Left ventricle myocardium superior (tissue), 1 donor: ENCODE measurements around the gene THAP9. TPM values are rescaled to one million over a fixed set of nuclear protein-coding genes. Genes with fewer than 3 reads are reported as not detected.
"Not testable (repeated sequence)": the region's sequence is repeated elsewhere in the genome, so short reads cannot be mapped to it uniquely, and the experiment has no call there.

Experiments
- ATAC-seq: fragments of 200-7000 bp; cut with Tn5 transposase; one replicate; pipeline ENCODE4 v1.9.1; 2020; ENCODE audit warnings: mild to moderate bottlenecking, moderate library complexity
- DNase-seq: peaks from one replicate; pipeline ENCODE4 v3.0.0-alpha.2; 2020
- intact Hi-C: fragments of 100-400 bp; cut with micrococcal nuclease; formaldehyde crosslinking; loops from one replicate; pipeline ENCODE4 v1.11.0; 2022
- long read RNA-seq: library from polyadenylated mRNA; unstranded; transcript quantifications from one replicate; pipeline ENCODE4 v2.0.0, GENCODE V29; 2021
- total RNA-seq: library from RNA; stranded (reverse); fragmentation: NEBNext Ultra II Directional; extraction: Animal tissue kit (Norgen Biotek cat#: 25700); gene quantifications from one replicate; pipeline ENCODE4 v1.2.1, GENCODE V29; 2021
- donor health status: DM: no; HTN: yes; CAD: no; lungs with severe emphysema.

THAP9 gene
- 5.3 TPM for total RNA-seq
- long read RNA-seq, transcript THAP9-201 (5 exons, 3,808 nt), result major isoform, 6 of 10 reads
- long read RNA-seq, partial matches to known transcripts, result 0 of 10 reads
- long read RNA-seq, other reads (novel, unspliced or antisense), result 3 of 10 reads

- intact Hi-C loops, result no loop called here
- ATAC-seq (peak; percentile 98), DNase-seq (peak; percentile 98)
These were observed at the start of gene THAP9 for GRCh38 chr4:82900411-82901182. Gene THAP9, plus strand, starts transcription at chr4:82900735. Its CDS starts 68 bp downstream, at chr4:82900803.

DNA sequence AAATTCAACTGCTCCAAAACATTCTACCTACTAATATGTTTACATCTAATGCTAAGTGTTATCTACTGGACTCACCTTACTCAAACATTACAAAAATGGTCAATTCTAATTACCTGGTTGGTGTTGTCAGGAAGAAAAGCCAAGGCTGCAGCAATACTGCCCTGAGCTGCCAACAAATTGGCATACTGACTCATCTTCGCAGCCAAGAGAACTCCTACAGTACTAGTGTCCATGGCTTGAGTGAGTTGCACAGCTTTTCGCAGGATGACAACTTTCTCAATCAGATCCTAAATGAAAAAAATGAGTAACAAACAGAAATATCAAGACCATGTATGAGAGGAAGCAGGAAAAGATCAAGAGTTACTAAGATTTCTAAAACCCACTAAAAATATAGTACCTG, 49.2 kb upstream of the THAP9 start:
- intact Hi-C loops, result no loop called here
- DNase-seq, result no peak
- no peak for ATAC-seq

DNA sequence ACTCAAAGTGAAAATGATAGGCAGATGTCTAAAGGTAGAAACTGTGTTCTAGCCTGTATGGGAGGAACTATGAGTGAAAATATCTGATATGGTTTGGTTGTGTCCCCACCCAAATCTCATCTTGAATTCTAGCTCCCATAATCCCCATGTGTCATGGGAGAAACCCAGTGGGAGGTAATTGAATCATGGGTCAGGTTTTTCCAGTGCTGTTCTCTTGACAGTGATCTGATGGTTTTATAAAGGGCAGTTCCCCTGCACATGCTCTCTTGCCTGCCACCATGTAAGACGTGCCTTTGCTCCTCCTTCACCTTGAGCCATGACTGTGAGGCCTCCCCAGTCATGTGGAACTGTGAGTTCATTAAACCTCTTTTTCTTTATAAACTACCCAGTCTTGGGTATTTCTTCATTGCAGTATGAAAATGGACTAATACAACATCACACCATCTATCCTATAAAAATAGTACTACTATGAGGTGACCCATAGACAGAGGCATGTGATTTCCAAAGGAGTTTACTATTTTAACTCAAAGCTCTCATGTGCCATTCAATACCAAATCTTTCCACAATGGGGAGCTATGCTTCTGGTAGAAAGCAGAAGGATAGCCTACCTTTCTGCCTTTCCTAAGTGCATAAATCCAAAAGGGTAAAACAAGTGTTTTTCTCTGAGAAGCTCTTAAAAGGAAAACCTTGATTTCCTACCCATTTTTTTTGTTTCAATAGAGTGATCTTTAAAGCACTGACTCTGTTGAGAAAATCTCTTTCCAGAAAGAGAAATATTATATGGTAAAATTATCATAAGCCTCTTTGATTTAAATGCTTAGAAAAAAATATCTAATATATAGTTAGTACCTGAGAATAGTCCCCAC, 48.4 kb upstream of the THAP9 start:
- DNase-seq, result no peak
- peak; percentile 68 for ATAC-seq
- intact Hi-C loops, result no loop called here

DNA sequence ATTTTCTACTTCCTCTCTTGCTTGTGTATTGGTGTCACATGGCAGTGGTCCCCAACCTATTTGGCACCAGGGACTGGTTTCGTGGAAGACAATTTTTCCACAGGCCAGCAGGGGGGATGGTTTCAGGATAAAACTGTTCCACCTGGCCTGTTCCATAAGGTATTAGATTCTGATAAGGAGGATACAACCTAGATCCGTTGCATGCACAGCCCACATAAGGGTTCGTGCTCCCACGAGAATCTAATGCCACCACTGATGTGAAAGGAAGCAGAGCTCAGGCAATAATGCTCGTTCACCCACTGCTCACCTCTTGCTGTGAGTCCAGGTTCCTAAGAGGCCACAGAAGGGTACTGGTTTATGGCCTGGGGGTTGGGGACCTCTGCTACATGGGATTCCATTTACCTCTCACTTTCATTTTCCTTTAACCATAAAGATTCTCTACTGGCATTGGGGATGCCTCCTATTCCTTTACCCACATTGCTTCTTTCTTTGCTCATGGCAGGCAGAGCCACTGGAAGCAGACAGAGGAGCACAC, 47.7 kb upstream of the THAP9 start:
- no peak for DNase-seq
- intact Hi-C loops, result no loop called here
- no peak for ATAC-seq

GRCh38 chr4:82860487-82860886, 40.0 kb upstream of the THAP9 start:
- DNase-seq, ATAC-seq, intact Hi-C loops: not testable (repeated sequence)

DNA sequence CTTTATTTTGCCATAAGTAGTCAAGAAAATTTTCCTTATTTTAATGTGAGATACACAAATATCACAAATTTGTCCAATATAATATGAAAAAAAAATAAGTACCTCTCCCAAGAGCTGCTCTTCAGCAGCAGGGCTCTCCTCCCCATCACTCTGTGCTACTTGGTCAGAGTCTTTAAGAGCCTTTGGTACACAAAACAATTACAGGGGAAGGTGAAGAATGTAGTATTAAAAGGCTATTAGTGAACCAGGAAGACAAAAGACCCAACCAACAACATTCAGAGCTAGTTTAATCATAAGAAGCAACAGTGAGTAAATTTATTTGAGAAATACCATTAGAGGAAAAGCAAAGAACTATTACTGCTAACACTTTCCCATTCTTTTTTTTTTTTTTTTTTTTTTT, 39.0 kb upstream of the THAP9 start:
- ATAC-seq (no peak), DNase-seq (no peak)
- intact Hi-C loops, result no loop called here

- ATAC-seq (no peak), DNase-seq (no peak)
- intact Hi-C loops, result no loop called here
These were observed 36.1 kb upstream of the THAP9 start for GRCh38 chr4:82864336-82864979.

DNA sequence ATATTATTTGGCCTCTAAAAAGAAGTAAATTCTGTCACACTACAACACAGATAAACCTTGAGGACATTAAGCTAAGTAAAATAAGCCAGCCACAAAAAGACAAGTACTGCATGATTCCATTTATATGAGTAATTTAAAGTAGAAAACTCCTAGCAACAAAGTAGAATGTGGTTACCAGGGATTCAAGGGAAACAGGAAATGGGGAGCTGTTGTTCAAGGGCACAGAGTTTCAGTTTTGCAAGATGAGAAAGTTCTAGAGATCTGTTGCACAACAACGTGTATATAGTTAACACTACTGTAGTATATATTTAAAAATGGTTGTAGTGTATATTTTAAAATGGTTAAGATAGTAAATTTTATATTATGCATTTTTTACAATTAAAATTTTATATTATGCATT, 34.9 kb upstream of the THAP9 start:
- DNase-seq (no peak), ATAC-seq (peak; percentile 23)
- intact Hi-C loops, result no loop called here

GRCh38 chr4:82866033-82866432, 34.5 kb upstream of the THAP9 start:
- DNase-seq, ATAC-seq, intact Hi-C loops: not testable (repeated sequence)

GRCh38 chr4:82866706-82867385, 33.7 kb upstream of the THAP9 start:
- ATAC-seq (no peak), DNase-seq (no peak)
- intact Hi-C loops, result no loop called here

DNA sequence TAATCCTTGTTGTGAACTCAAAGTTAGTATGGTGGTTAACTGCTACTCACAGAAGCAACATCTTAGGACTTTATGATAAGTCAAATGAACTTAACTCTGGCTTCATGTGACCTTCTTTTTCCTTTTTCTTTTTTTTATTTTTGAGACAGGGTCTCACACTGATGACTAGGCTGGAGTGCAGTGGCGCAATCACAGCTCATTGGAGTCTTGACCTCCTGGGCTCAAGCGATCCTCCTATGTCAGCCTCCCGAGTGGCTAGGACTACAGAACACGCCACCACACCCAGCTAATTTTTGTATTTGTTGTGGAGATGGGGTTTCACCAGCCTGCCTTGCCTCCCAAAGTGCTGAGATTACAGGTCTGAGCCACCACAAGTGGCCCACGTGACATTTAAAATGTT, 32.0 kb upstream of the THAP9 start:
- intact Hi-C loops, result no loop called here

GRCh38 chr4:82885410-82885809, 15.1 kb upstream of the THAP9 start:
- intact Hi-C loops, result no loop called here
- DNase-seq (no peak), ATAC-seq (no peak)

More for the DNA sequence above, 32.0 kb upstream of the THAP9 start:
- ATAC-seq (no peak), DNase-seq (no peak)

GRCh38 chr4:82886147-82886942, 14.2 kb upstream of the THAP9 start:
- DNase-seq (no peak), ATAC-seq (no peak)
- intact Hi-C loops, result no loop called here

DNA sequence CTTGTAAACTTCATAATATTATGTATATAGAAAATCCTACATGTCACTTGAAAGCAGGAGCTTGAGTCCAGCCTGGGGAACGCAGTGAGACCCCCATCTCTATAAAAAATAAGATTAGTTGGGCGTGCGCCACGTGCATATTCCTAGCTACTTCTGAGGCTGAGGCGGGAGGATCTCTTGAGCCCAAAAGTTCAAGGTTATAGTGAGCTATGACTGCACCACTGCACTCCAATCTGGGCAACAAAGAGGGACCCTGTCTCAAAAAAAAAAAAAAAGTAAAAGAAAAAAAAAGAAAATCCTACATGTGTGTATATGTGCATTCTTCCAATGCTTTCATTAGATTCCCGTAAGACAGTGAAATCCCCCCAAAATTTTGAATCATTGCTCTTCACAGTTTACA, 11.2 kb upstream of the THAP9 start:
- DNase-seq (no peak), ATAC-seq (no peak)
- intact Hi-C loops, result no loop called here

DNA sequence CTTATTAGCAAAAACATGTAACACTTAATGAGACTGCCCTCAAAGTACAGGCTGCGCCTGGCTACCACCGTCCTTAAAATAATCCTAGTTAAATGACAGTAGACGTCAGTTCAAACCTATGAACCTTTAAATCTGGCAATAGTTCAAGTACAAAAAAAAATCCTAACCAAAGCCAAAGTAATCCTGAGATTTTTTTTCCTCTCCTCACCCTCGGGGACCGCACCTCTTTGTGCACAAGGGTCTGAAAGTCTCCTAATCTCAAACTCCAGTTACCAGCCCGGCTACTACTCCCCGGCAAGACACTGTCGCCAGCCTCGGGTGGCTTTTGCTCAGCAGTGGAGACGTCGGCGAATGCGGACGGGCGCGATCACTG, 10.0 kb upstream of the THAP9 start:
- peak; percentile 24 for ATAC-seq
- intact Hi-C loops, result no loop called here
- no peak for DNase-seq

DNA sequence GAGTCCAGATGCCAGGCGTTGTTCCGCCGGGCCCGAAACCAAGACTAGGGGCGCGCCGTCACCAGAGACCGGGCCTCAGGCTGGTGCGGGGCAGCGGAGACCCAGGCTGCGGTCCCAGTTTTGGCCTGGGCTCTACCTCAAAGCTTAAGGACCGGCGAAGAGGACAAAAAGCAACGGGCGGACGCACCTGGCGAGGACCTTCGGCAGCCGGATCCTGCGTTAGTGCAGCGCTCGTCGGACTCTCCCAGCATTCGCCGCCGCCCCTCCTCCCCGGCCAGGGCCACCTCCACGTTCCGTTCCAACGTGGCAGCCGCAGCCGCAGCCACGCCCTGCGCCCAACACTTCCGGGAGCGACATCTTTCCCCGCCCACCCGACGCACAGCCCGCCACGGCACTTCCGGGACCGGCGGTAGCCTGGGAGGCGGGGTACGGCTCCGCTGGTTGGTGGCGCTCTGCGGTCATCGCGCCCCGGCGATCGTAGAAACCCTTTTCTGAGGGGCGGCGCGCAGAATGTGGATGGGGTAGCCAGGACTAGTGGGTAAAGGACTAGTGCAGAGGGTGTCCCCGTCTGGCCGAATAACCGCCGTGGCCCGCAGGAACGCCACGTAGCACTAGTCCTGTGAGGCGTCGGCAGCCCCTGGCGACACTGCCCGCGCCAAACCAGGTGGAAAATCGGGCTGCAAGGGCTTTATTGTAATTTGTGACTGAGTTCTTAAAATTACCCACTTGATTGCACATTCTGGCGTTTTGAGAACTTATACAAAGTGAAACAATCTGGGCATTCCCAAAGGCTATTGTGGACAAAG, 9.4 kb upstream of the THAP9 start, which contains the start of gene SEC31A:
SEC31A (minus strand) TSS at position 253 of the 806 bp plus-strand sequence. CDS start 9,217 bp downstream, outside the sequence.
- ATAC-seq (peak; percentile 99), DNase-seq (peak; percentile 98)
- intact Hi-C loops, result no loop called here
